Thoracic aorta (tissue), 2 donors: Measurements from ENCODE around the gene SNX5. TPM values are rescaled to one million over a fixed set of nuclear protein-coding genes. Genes with fewer than 3 reads are reported as not detected.

Source experiments
- ATAC-seq: fragments of 150-250 bp; one replicate; pipeline ENCODE4 v1.8.0; 2017; ENCODE audit warnings: low read depth; ENCODE audit not compliant: insufficient number of reproducible peaks, low FRiP score
- DNase-seq: peaks from one replicate; pipeline ENCODE4 v3.0.0-alpha.2; 2020; ENCODE audit warnings: low spot score
- H3K27ac ChIP-seq, 2 donors: fragments of 200-600 bp; sonication (generic); 1 replicate in 1 of 2; 2 replicates in 1 of 2; pipeline ENCODE4 v1.5.1; 2016; ENCODE audit warnings: mild to moderate bottlenecking in 2 of 2, moderate library complexity in 2 of 2
- H3K27me3 ChIP-seq: fragments of 200-600 bp; sonication (generic); replicated peaks from 2 replicates; pipeline ENCODE4 v1.6.0; 2016; ENCODE audit warnings: mild to moderate bottlenecking; ENCODE audit not compliant: insufficient read depth
- H3K36me3 ChIP-seq: fragments of 200-600 bp; sonication (generic); one replicate; pipeline ENCODE4 v1.5.1; 2016
- H3K4me1 ChIP-seq, 2 donors: fragments of 200-600 bp; sonication (generic); 1 replicate in 1 of 2; 2 replicates in 1 of 2; pipeline versions ENCODE4 v1.5.1 to v1.6.0; 2016; ENCODE audit warnings: low read depth in 2 of 2, mild to moderate bottlenecking in 1 of 2; ENCODE audit not compliant: control insufficient read depth in 1 of 2
- H3K4me3 ChIP-seq: fragments of 200-600 bp; sonication (generic); 2 replicates; pipeline ENCODE4 v1.5.1; 2016; ENCODE audit warnings: mild to moderate bottlenecking
- H3K9me3 ChIP-seq: fragments of 200-600 bp; sonication (generic); 2 replicates; pipeline ENCODE4 v1.5.1; 2016
- CTCF ChIP-seq: fragments of 200-600 bp; sonication (generic); IDR thresholded peaks from one replicate; pipeline ENCODE4 v1.5.1; 2019; ENCODE audit warnings: antibody characterized with exemption
- total RNA-seq, 2 donors: library from RNA; depleted of rRNA; stranded (reverse); fragments of >200 nt; gene quantifications; one replicate each; pipeline versions ENCODE4 v1.1.0 to v1.2.3, GENCODE V29; 2016

Gene SNX5
- total RNA-seq, 2 donors from 2014 or later = 63.0 to 112 TPM

- Histone ChIP-seq H3K36me3 (no peaks in the 10 kb centered on the region), H3K27ac (peak overlapping the region; percentile 95 to 96), H3K9me3 (no peaks in the 10 kb centered on the region), H3K27me3 (no peaks in the 10 kb centered on the region), H3K4me3 (peak overlapping the region; percentile 97), H3K4me1 (peaks cover 38 to 65% of the 10 kb centered on the region in 2 donors)
- TF ChIP-seq CTCF = no peak
- ATAC-seq = no peak
- DNase-seq = no peak
Measured at GRCh38 chr20:17967521-17968365, 851 bp downstream of the SNX5 start.

DNA sequence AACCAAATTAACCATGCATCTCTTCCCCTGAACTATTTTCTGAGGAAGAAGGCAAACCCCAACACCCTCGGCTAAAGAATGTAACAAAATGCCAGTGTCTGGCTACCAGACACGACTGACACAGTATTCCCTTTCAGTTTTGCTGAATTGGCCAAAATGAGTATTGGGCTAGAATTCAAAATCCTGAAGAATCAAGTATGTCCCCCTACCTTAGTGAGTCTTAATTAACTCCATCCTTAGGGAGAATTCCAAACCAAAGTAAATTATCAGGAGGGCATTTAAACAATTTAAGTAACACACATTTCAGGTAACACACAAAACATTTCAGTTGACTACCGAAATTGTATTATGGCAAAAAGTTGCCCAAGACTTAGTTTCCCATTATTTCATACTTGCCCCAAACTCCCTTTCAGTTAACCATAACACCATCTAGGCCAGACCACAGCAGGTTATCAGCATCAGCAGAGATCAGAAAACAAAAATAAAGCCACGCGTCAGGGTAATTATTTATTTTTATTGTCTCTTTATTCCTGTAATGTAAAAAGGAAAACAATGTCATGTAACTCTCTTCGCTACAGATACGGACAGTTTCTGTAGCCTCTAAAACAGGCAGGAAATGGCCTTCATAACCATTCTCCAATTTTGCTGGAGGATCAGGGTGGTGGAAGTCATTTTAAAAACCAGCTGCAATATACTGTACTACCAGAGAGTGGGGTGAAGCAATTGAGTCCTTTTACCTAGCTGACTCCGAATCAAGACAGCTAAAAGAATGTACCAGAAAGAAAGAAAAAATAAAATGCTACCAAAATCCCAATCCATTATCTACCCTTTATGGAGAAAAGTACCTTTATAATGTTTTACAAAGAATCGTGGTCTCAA is 1.9 kb downstream of the SNX5 start:
- Histone ChIP-seq H3K4me3 (peak overlapping the region; percentile 97), H3K4me1 (peaks cover 27 to 66% of the 10 kb centered on the region in 2 donors), H3K9me3 (no peaks in the 10 kb centered on the region), H3K27me3 (no peaks in the 10 kb centered on the region), H3K27ac (peak overlapping the region; percentile 95 to 96), H3K36me3 (no peaks in the 10 kb centered on the region)
- peak; percentile 25 for TF ChIP-seq CTCF
- no peak for ATAC-seq
- no peak for DNase-seq

GRCh38 chr20:17965042-17965697 is 3.4 kb downstream of the SNX5 start:
- ATAC-seq (no peak), DNase-seq (no peak)
- Histone ChIP-seq H3K4me1 (peaks cover 19 to 66% of the 10 kb centered on the region in 2 donors), H3K9me3 (no peaks in the 10 kb centered on the region), H3K36me3 (no peaks in the 10 kb centered on the region), H3K4me3 (peak overlapping the region; percentile 97), H3K27ac (peak overlapping the region in 1 of 2 donors; percentile 39), H3K27me3 (no peaks in the 10 kb centered on the region)
- TF ChIP-seq CTCF = no peak

- ATAC-seq (no peak), DNase-seq (no peak)
- Histone ChIP-seq H3K36me3 (no peaks in the 10 kb centered on the region), H3K27ac (no peak overlapping the region), H3K4me1 (peaks cover 17 to 66% of the 10 kb centered on the region in 2 donors), H3K4me3 (no peak overlapping the region), H3K27me3 (no peaks in the 10 kb centered on the region), H3K9me3 (no peaks in the 10 kb centered on the region)
- no peak for TF ChIP-seq CTCF
Measured at GRCh38 chr20:17964632-17965031, 4.0 kb downstream of the SNX5 start.

- H3K4me3 ChIP-seq = no peak overlapping the region
- no peak overlapping the region for H3K27ac ChIP-seq
- no peaks in the 10 kb centered on the region for H3K36me3 ChIP-seq
- no peaks in the 10 kb centered on the region for H3K9me3 ChIP-seq
- peaks cover 21 to 71% of the 10 kb centered on the region in 2 donors for H3K4me1 ChIP-seq
- ATAC-seq (no peak), DNase-seq (no peak)
- no peak for TF ChIP-seq CTCF
- no peaks in the 10 kb centered on the region for H3K27me3 ChIP-seq
Measured at GRCh38 chr20:17964073-17964472, 4.5 kb downstream of the SNX5 start.
